GM19395 (cell line): ENCODE data around the gene ZNF862.

Experiments
- ATAC-seq: cut with Tn5 transposase; IDR thresholded peaks from one replicate; pipeline ENCODE4 v1.9.1; 2021; ENCODE audit warnings: mild to moderate bottlenecking, moderate library complexity; ENCODE audit not compliant: unreplicated experiment

The ZNF862 gene

GRCh38 chr7:149809215-149809614, 29.0 kb upstream of the ZNF862 start:
- no peak for ATAC-seq

DNA sequence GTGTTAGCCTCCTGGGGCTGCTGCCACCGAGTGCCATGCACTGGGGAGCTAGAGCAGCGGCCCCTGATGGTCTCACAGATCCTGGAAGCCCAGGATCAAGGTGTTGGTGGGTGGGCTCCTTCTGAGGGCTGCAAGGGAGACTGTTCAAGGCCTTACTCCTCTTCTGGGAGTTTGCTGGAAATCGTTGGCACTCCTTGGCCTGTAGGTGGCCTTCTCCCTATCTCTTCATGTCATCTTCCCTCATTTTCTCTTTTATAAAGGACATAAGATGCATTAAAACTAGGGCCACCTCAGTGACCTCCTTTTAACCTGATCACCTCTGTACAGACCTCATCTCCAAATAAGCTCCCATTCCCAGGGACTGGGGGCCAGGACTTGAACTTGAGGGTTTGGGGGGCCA, 27.0 kb upstream of the ZNF862 start:
- no peak for ATAC-seq

DNA sequence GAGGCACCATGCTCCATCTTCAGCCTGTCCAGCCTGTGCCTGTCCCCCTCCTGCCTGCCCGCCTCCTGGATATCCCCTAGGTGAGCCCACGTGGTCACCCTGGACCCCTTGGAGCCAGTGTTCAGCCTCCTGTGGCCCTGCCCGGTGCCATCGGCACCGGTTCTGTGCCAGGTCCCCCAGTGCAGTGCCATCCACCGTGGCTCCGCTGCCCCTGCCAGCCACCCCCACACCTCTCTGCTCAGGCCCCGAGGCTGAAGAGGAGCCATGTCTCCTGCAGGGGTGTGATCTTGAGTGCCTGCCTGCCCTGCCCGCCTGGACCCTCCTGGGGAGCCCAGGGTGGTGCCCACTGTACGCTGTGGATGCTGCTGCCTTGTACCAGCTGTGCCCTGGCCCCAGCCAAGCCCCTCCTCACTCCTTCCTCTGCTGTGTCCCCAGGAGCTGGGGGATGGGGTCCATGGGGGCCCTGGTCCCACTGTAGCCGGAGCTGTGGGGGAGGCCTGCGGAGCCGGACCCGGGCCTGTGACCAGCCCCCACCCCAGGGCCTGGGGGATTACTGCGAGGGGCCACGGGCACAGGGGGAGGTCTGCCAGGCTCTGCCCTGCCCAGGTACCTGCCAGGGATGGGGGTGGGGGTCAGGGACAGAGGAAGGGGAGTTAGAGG, 26.2 kb upstream of the ZNF862 start:
- ATAC-seq: no peak

- no peak for ATAC-seq
Measured at GRCh38 chr7:149813254-149814035, 24.7 kb upstream of the ZNF862 start.

- no peak for ATAC-seq
Measured at GRCh38 chr7:149814494-149814893, 23.7 kb upstream of the ZNF862 start.

DNA sequence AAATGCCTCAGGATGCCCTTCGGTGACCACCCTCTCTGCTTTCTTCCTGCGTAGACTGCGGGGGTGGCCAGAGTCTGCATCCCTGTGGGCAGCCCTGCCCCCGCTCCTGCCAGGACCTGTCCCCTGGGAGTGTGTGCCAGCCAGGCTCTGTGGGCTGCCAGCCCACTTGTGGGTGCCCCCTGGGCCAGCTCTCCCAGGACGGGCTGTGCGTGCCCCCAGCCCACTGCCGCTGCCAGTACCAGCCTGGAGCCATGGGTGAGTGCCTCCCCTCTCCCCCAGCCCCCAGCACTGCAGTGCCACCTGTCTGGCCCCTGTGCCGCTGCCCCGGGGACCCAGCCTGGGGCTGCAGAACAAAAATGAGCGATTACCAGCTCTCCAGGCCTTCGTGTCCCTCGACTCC, 23.1 kb upstream of the ZNF862 start:
- ATAC-seq: no peak

- no peak for ATAC-seq
Measured at GRCh38 chr7:149815661-149816266, 22.4 kb upstream of the ZNF862 start.

- no peak for ATAC-seq
Measured at GRCh38 chr7:149816267-149816751, 21.9 kb upstream of the ZNF862 start.

GRCh38 chr7:149816794-149817193, 21.4 kb upstream of the ZNF862 start:
- no peak for ATAC-seq

DNA sequence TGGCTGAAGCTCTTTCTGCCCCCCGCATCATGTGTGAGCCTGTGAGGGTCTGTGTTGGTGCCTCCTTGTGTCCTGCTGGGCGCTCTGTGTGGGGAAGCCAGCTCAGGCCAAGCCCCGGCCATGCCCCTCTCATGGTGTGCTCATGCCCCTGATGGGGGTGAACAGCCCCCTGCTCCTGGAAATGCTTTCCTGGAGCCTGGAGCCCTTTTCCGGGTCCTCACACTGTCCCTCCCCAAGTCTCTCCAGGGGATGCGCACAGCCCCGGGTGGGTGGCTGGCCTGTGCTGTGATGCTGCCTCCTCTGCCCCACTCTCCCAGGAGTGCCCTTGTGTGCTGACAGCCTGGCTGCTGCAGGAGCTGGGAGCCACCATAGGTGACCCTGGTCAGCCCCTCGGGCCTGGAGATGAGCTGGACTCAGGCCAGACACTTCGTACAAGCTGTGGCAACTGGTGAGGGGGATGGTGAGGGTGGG, 20.8 kb upstream of the ZNF862 start:
- ATAC-seq: no peak

GRCh38 chr7:149817836-149818535, 20.2 kb upstream of the ZNF862 start:
- ATAC-seq: no peak

GRCh38 chr7:149818536-149818840, 19.7 kb upstream of the ZNF862 start:
- ATAC-seq: no peak

GRCh38 chr7:149819141-149819960, 18.8 kb upstream of the ZNF862 start:
- no peak for ATAC-seq

- ATAC-seq: no peak
Measured at GRCh38 chr7:149819961-149820340, 18.2 kb upstream of the ZNF862 start.

DNA sequence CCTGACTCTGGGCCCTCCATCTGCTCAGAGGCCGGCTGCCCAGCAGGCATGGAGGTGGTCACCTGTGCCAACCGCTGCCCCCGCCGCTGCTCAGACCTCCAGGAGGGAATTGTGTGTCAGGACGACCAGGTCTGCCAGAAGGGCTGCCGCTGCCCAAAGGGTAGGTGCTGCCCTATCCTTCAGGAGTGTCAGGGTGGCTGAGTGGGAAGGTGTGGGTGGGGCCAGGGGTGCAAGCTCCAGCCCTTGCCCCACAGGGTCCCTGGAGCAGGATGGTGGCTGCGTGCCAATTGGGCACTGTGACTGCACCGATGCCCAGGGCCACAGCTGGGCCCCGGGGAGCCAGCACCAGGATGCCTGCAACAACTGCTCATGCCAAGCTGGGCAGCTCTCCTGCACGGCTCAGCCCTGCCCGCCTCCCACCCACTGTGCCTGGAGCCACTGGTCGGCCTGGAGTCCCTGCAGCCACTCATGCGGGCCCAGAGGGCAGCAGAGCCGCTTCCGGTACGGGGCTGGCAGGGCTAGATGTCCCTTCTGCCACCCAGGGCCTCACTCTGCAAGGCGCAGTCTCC, 17.5 kb upstream of the ZNF862 start:
- ATAC-seq: no peak

DNA sequence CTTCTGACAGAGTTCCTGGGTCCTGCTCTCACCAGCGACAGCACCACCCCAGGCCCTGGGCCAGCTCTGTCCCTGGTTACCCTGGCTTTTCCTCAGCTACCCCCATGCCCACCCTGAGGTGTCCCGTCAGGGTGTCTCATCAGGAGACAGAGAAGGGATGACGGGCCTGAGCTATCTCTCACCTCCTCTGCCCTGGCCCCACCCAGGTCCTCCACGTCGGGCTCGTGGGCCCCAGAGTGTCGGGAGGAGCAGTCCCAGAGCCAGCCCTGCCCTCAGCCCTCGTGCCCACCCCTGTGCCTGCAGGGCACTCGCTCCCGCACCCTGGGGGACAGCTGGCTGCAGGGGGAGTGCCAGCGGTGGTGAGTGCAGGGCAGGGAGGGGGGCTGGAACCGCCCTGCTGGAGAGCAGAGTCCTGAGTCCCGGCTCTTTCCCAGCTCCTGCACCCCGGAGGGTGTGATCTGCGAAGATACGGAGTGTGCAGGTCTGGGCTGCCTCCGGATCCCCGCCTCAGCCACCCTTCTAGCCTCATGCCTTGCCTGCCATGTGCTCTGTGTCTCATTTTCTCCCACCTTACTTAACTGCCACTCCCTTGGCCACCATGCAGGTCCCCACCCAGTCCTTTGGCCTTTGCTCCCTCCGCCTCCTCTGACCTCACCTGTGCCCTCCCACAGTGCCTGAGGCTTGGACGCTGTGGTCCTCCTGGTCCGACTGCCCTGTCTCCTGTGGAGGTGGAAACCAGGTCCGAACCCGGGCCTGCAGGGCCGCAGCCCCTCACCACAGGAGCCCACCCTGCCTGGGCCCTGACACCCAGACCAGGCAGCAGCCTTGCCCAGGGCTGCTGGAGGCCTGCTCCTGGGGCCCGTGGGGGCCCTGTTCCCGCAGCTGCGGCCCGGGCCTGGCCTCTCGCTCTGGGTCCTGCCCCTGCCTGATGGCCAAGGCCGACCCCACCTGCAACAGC, 16.7 kb upstream of the ZNF862 start:
- ATAC-seq: no peak

- no peak for ATAC-seq
Measured at GRCh38 chr7:149822353-149822943, 15.7 kb upstream of the ZNF862 start.

DNA sequence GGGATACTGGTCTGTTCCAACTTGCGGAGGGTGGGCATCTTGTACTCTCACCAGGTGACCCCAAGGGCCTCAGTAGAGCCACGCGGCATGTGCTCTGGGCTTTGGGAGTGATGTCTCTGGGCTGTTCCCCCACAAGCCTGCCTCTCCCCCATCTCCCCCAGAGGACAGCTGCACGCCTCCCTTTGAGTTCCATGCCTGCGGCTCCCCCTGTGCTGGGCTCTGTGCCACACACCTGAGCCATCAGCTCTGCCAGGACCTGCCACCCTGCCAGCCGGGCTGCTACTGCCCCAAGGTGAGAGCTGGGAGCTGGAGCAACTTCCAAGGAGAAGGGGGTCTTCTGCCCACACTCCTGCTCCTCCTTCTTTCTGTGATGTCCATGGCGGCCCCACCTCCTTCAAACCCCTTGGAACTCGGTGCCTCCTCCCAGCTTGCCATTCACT, 15.0 kb upstream of the ZNF862 start:
- no peak for ATAC-seq
